Measurements from ENCODE around the gene FAM219B.
"Not testable (repeated sequence)": the region's sequence is repeated elsewhere in the genome, so short reads cannot be mapped to it uniquely, and the experiment has no call there.

The FAM219B gene, protein sequence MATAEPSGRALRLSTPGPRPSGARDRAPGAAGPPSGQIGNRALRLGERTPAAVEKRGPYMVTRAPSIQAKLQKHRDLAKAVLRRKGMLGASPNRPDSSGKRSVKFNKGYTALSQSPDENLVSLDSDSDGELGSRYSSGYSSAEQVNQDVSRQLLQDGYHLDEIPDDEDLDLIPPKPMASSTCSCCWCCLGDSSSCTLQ

GRCh38 chr15:74906450-74907162 lies at the start of gene FAM219B:
TSS of gene FAM219B (minus strand) at chr15:74906851. CDS start at chr15:74906800, 51 bp downstream.
- peak; percentile 81 for DNase-seq

DNA sequence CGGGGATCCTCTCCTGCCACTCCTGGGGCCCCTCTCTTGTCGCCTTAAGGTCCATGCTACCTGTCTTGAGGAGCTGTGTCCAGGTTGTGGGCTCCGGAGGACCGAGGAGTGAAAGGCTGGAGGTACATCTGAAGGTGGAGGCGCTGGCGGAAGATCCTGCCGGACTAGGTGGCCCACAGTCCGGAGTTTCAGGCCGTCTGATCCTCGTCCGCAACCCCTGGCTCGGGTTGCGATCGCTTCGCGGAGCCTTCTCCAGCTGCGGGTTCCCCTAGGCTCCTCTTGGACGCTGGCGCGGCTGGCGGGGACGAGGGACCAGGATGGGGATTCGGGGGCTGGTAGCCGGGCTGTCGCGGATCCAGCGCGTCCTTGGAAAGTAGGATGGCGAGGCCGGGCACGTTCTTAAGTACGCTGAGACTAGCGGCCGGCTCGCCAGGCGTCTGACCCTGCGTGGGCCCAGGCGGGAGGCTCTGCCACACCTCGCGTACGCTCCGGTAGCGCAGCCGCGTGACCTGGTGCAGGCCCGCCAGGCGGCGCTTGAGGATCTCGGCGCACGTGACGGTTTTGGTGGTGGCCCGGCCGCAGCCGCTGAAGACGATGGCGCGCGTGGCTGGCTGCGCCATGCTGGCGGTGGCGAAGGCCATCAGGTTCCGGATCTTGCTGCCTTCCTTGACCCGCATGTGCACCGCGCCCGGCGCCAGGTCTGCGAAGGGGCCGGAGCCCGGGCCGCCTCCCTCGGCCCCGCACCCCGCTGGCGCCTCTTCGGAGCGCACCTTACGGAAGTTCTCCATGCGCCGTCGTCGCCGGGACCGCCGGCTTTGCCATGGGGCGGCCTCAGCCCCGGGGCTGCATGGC lies 49.4 kb upstream of the FAM219B start:
- DNase-seq = peak; percentile 71

- DNase-seq = no peak
These were observed 48.4 kb upstream of the FAM219B start for GRCh38 chr15:74955017-74955416.

DNA sequence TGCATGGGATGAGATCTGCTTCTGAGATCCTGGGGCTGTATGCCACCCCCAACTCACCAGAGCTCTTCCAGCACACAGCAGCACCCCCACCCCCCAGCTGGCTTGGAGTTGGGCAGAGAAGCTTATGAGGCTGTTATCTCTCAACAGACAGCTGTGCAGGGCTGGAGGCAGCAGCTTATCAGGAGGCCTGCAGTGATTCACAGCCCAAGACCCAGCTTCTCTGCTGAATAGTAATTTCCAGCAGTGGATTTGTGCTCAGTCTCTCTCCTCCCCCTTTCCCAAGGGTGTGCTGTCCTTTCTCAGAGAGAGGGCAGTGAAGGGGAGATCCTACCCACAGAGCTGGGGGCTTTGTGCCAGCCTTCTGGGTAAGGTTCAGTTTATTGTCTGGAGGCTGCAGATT lies 47.9 kb upstream of the FAM219B start:
- no peak for DNase-seq

GRCh38 chr15:74951006-74951405 lies 44.4 kb upstream of the FAM219B start:
- no peak for DNase-seq

- DNase-seq = peak; percentile 80
These were observed 43.6 kb upstream of the FAM219B start for GRCh38 chr15:74950078-74950908.

DNA sequence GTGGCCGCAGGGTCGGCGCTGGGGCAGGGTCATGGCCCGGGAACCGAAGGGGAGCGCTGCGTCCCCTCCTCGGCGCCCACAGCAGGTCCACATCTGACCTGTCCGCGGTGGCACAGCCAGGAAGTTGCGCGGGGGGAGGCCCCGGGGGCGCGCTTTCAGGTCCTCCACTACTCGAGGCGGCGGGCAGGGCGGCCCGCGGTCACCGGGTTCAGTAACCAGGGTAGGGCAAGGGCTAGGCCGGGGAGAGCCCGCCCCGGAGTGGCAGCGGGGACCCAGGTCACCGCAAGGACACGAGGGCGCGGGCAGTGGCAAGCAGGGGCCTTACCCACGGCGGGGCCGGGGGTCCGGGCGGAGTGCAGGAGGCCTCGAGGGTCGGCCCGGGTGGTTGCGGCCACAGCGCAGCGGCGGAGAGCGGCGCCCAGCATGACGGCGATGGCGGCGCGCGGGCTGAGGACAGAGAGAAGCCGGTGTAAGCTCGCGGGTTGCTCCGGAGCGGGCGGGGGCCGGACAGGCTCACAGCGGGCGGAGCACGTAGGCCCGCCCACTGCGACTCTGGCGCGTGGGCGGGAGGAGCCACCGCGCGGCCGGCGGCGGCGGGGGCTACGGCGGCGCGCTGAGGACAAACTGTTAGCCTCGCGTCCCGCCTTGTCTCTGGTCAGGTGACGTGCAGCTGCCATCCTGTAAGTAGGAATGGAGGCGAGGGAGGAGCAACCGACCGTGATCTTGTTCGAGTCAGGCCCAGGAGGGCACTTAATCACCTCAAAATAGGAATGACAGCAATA lies 31.1 kb upstream of the FAM219B start, which contains the start of gene COX5A:
Gene COX5A, minus strand, starts transcription at position 484 of the 782 bp plus-strand sequence. Its CDS starts 59 bp downstream, at position 425.
- peak; percentile 93 for DNase-seq

DNA sequence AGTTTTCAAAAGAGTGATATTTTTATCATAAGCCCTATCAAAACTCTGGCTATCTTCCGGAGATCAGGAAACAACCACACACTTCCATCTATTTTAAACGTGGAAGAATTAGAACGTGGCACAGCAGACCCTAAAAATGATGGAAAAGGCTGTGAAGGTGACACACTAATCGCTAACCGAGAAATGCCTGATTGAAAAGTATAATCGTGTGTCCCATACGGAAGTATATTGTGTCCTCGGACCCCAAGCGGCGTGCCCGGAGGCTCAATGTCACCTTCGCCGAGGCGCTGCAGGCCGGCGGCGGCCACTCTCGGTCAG lies 30.6 kb upstream of the FAM219B start:
- DNase-seq = no peak

- not testable (repeated sequence) for DNase-seq
These were observed 28.5 kb upstream of the FAM219B start for GRCh38 chr15:74935193-74935592.

DNA sequence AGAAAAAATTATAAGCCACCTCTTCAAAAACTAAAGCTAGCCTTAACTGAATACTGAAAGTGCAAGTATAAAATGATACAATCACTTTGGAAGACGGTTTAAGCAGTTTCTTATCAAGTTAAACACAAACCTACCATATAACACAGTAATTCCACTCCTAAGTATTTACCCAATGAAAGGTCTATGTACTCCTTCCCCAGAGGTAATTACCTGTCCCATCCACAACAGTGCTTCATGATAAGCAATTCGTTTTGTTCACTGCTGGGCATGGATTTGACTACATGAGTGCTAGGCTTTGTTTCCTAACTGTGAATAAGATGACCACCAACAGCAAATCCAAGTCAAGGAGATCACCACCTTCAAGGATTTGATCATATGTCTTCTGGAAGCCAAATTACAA lies 26.9 kb upstream of the FAM219B start:
- DNase-seq = no peak

GRCh38 chr15:74928771-74929198 lies 22.1 kb upstream of the FAM219B start:
- DNase-seq = no peak

GRCh38 chr15:74924525-74924924 lies 17.9 kb upstream of the FAM219B start:
- no peak for DNase-seq

DNA sequence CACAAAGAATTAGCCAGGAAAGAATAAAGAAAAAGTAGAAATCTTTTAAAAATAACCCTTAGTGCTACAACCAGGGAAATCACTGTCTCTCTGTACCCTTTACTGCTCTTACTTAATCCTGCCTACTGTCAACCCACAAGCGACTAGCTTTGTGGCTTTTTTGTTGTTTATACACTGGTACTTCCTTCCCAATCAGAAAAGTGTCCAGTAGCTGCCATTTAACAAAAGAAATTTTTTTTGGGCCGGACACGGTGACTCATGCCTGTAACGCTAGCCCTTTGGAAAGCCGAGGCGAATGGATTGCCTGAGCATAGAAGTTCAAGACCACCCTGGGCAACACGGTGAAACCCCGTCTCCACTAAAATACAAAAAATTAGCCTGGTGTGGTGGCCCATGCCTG lies 13.8 kb upstream of the FAM219B start:
- DNase-seq = no peak

DNA sequence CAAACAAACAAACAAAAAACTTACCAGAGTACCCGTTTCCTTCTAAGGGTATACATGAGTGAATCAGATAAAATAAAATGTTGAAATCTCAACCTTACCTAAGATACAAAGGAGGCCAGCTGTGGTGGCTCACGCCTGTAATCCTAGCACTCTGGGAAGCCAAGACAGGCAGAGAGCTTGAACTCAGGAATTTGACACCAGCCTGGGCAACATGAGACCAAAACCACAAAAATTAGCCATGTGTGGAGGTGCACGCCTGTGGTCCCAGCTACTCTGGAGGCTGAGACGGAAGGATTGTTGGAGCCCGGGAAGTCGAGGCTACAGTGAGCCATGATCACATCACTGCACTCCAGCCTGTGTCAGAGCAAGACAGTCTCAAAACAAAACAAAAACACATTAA lies 11.0 kb upstream of the FAM219B start:
- DNase-seq = no peak

- not testable (repeated sequence) for DNase-seq
These were observed 7.1 kb upstream of the FAM219B start for GRCh38 chr15:74913799-74914198.

DNA sequence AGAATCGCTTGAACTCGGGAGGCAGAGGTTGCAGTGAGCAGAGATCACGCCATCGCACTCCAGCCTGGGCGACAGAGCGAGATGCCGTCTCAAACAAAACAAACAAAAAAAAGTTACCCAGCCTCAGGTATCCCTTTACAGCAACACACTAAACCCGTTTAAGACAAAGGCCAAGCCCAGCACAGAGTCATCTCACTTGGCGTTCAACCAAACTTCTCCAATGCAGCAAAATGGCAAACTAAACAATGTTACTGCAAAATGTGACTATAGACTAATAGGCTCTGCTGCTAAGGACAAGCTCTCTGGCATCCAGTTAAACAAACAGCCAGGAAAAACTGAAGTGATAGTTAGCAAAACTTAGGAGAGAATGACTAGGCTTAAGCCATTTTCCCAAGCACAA lies 6.4 kb upstream of the FAM219B start:
- DNase-seq = no peak

DNA sequence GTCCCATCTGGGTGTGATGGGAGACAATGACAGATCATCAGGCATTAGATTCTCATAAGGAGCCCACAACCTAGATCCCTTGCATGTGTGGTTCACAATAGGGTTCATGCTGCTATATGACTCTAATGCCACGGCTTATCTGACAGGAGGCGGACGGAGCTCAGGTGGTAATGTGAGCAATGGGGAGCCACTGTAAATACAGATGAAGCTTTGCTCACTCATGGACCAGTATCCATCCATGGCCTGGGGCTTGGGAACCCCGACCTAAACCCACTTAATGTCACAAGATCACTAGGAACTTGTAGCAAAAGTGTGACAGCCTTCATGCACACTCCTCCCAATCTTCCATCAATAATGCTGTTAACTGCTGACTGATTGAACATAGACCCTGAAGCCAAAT lies 2.0 kb upstream of the FAM219B start:
- DNase-seq = no peak

DNA sequence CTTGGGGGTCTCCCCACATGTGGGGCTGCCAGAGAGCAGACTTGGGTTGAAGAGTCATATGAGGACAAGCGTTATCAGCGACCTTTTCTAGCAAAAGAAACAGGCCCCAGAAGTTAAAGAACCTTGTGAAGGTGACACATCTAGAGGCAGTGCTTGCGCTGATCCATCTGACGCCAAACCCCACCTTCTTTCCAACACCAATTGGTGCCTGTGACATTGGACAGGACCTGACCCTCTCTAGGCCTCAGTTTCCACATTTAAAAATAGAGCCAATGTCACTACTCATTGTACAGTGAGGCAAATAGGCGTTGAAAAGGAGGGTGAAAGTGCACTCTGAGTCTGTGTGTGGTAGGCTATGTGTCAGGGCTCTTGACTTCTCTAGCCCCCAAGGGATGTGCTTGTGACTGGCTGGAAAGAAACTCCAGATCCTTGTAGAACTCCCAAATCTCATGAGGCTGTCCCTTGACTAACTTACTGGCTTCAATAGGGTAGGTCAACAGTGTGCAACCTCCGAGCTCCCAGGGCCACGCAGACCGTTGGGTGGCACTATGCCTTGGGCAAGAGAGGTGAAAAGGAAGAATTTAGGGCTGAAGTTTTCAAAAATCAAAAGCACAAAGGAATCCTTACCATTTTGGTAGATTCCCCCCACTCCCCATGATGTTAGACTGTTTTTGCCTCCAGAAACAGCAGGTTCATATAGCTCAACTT lies 666 bp upstream of the FAM219B start:
- peak; percentile 25 for DNase-seq

- peak; percentile 42 for DNase-seq
These were observed 593 bp downstream of the FAM219B start for GRCh38 chr15:74906067-74906449.

- DNase-seq = no peak
These were observed 2.4 kb downstream of the FAM219B start for GRCh38 chr15:74904190-74904805.

DNA sequence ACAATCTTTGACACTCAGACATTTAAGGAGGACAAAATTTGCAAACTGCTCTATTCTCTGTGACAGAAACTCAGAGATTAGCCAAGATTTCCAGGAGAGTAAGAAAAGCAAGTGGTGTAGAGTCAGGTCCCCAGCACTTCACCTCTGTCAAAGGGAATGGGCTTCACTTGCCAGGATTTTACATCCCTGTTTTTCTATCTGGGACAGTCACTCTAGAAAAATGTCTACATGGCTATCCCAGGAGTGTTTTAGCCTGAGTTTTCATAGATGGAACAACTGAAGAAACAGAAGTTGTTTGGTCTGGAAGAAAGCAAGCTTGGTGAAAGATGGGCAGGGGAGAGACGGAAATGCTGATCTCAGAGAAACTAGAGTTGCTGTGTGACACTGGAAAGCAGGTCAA lies 3.0 kb downstream of the FAM219B start:
- no peak for DNase-seq

All from activated naive CD4-positive, alpha-beta T cell treated with Interleukin-2 at 50 U/mL for 16 hours (primary cell).